Vagina (tissue), 2 donors: ENCODE measurements around the gene TNN. TPM values are rescaled to one million over a fixed set of nuclear protein-coding genes. Genes with fewer than 3 reads are reported as not detected.

Experiments
- DNase-seq, 2 donors: peaks; one replicate each; pipeline ENCODE4 v3.0.0-alpha.2; 2017; ENCODE audit errors: extremely low spot score in 2 of 2
- H3K27ac ChIP-seq: fragments of 200-600 bp; sonication (generic); one replicate; pipeline ENCODE4 v1.5.1; 2019
- H3K27me3 ChIP-seq: fragments of 200-600 bp; sonication (generic); one replicate; pipeline ENCODE4 v1.5.1; 2019
- H3K36me3 ChIP-seq, 2 donors: fragments of 200-600 bp; sonication (generic); one replicate each; pipeline ENCODE4 v1.5.1; 2017 to 2019
- H3K4me1 ChIP-seq: fragments of 200-600 bp; sonication (generic); one replicate; pipeline ENCODE4 v1.5.1; 2019
- H3K4me3 ChIP-seq, 2 donors: fragments of 200-600 bp; sonication (generic); 1 replicate in 1 of 2; 2 replicates in 1 of 2; pipeline ENCODE4 v1.5.1; 2016 to 2019
- H3K9me3 ChIP-seq: fragments of 200-600 bp; sonication (generic); one replicate; pipeline ENCODE4 v1.5.1; 2019
- CTCF ChIP-seq, 3 experiments: fragments of 450-650 bp in 2 of 3; fragments of 200-600 bp in 1 of 3; sonication (generic) in 1 of 3; IDR thresholded peaks; one replicate each; pipeline ENCODE4 v1.5.1; 2017 to 2019; ENCODE audit warnings: antibody characterized with exemption in 3 of 3, mild to moderate bottlenecking in 2 of 3, moderate library complexity in 2 of 3
- POLR2A ChIP-seq, 2 donors: fragments of 450-650 bp; IDR thresholded peaks; one replicate each; pipeline ENCODE4 v1.6.1; 2017; ENCODE audit warnings: antibody characterized with exemption in 2 of 2, mild to moderate bottlenecking in 2 of 2, moderate library complexity in 2 of 2
- POLR2AphosphoS5 ChIP-seq, 2 donors: sonication (generic); formaldehyde crosslinking; IDR thresholded peaks; one replicate each; pipeline ENCODE4 v1.9.0; 2017; ENCODE audit warnings: antibody characterized with exemption in 2 of 2, mild to moderate bottlenecking in 2 of 2, low read depth in 1 of 2; ENCODE audit not compliant: insufficient read depth in 1 of 2
- intact Hi-C: fragments of 100-400 bp; cut with DNase I; formaldehyde crosslinking; loops from one replicate; pipeline ENCODE4 v1.15.1; 2023
- total RNA-seq: library from RNA; depleted of rRNA; stranded (reverse); fragments of >200 nt; gene quantifications from one replicate; pipeline ENCODE4 v1.2.3, GENCODE V29; 2016

Gene TNN
- total RNA-seq, 1 donor from 2014 or later = not detected

DNA sequence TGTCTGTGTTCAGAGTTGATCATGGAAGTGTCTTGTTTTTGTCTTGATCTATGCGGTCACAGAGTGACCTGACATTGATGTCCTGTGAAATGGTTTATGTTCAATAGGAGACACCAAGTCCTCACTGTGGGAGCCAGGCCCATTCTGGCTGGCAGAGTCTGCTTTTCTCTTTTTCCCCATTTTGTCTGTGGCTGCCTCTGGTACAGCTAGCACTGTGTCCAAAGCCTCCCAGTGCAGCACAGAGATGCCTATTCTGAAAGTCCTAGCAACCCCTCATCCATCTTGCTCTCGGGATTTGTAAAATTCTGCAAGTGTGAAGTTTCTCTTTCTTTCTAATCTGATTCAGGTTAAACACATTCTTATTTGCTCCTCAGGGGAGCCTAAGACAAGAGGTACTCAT is 14.3 kb downstream of the TNN start:
- intact Hi-C loops = loop anchor here (5.0 kb wide), 1 partner anchor 1075 kb away; no protein-coding TSS in a partner anchor

DNA sequence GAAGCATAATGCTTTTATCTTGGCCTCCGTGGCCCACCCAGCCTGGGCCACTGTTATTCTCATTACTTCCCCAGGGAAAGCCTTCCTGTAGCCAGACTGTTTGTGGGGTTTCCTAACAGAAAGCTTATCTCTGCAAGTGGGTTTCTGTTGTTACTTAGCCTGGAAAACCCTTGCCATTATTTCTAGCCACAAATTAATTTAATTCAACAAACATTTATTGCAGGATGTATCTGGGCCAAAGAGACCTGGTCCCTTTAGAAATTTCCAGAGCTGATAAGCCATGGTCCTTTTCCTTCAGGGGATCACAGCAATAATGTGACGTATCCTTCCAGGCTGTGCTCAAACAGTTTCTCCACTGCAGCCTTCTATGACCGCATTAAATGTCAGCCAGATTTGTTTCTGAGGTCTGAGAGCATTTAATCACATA is 20.9 kb downstream of the TNN start:
- intact Hi-C loops = no loop called here
- TF ChIP-seq CTCF (IDR thresholded peaks at IDR 0.05) (no peak), POLR2AphosphoS5 (IDR thresholded peaks at IDR 0.05; ENCODE audit: insufficient read depth in 1 of 2, low read depth in 1 of 2) (no peak), POLR2A (IDR thresholded peaks at IDR 0.05) (no peak)
- Histone ChIP-seq H3K4me1 (no peaks in the 10 kb centered on the region), H3K27ac (no peak overlapping the region), H3K27me3 (no peaks in the 10 kb centered on the region), H3K4me3 (no peak overlapping the region), H3K9me3 (no peaks in the 10 kb centered on the region), H3K36me3 (no peaks in the 10 kb centered on the region)
- no peak for DNase-seq

More for the DNA sequence above, 14.3 kb downstream of the TNN start:
- Histone ChIP-seq H3K36me3 (no peaks in the 10 kb centered on the region), H3K27me3 (no peaks in the 10 kb centered on the region), H3K4me1 (no peaks in the 10 kb centered on the region), H3K27ac (no peak overlapping the region), H3K9me3 (no peaks in the 10 kb centered on the region), H3K4me3 (no peak overlapping the region)
- TF ChIP-seq POLR2AphosphoS5 (IDR thresholded peaks at IDR 0.05; ENCODE audit: insufficient read depth in 1 of 2, low read depth in 1 of 2) (no peak), CTCF (IDR thresholded peaks at IDR 0.05) (no peak), POLR2A (IDR thresholded peaks at IDR 0.05) (no peak)
- DNase-seq = no peak

- DNase-seq = no peak
- H3K27me3 ChIP-seq = no peaks in the 10 kb centered on the region
- no peak overlapping the region for H3K27ac ChIP-seq
- H3K9me3 ChIP-seq = no peaks in the 10 kb centered on the region
- TF ChIP-seq CTCF (IDR thresholded peaks at IDR 0.05) = no peak
- TF ChIP-seq POLR2AphosphoS5 (IDR thresholded peaks at IDR 0.05; ENCODE audit: insufficient read depth in 1 of 2, low read depth in 1 of 2) = no peak
- no peak for TF ChIP-seq POLR2A (IDR thresholded peaks at IDR 0.05)
- H3K36me3 ChIP-seq = no peaks in the 10 kb centered on the region
- intact Hi-C loops = no loop called here
- no peak overlapping the region for H3K4me3 ChIP-seq
- no peaks in the 10 kb centered on the region for H3K4me1 ChIP-seq
These were observed 21.6 kb downstream of the TNN start for GRCh38 chr1:175089136-175089718.

GRCh38 chr1:175090780-175091179 is 23.1 kb downstream of the TNN start:
- Histone ChIP-seq H3K4me3 (no peak overlapping the region), H3K4me1 (no peaks in the 10 kb centered on the region), H3K9me3 (no peaks in the 10 kb centered on the region), H3K27ac (no peak overlapping the region), H3K36me3 (no peaks in the 10 kb centered on the region), H3K27me3 (no peaks in the 10 kb centered on the region)
- intact Hi-C loops = loop anchor here (10.0 kb wide), 1 partner anchor 1544 kb away; no protein-coding TSS in a partner anchor
- DNase-seq = no peak
- TF ChIP-seq POLR2A (IDR thresholded peaks at IDR 0.05) (no peak), CTCF (IDR thresholded peaks at IDR 0.05) (no peak), POLR2AphosphoS5 (IDR thresholded peaks at IDR 0.05; ENCODE audit: insufficient read depth in 1 of 2, low read depth in 1 of 2) (no peak)

DNA sequence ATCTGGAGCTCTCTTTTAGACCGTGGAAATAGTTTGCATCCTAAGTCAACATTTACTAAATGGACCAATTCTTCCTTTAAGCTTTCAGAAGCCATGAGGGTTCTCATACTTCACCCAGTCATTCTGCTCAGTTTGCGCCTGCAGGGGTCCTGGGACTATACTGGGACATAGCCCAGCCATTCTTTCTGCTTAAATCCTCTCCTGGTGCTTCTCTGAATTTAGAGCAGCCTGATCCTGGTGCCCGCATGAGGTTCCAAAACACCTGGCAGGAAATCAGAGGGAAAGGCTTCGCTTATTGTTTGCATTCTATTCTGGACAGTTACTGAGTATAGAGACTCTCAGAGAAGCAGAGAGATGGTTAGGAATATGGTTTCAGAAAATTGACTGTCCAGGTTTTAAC is 27.0 kb downstream of the TNN start:
- TF ChIP-seq POLR2AphosphoS5 (IDR thresholded peaks at IDR 0.05; ENCODE audit: insufficient read depth in 1 of 2, low read depth in 1 of 2) (no peak), CTCF (IDR thresholded peaks at IDR 0.05) (no peak), POLR2A (IDR thresholded peaks at IDR 0.05) (no peak)
- no peak for DNase-seq
- intact Hi-C loops = loop anchor here (10.0 kb wide), 1 partner anchor 1540 kb away; no protein-coding TSS in a partner anchor
- Histone ChIP-seq H3K36me3 (no peaks in the 10 kb centered on the region), H3K9me3 (no peaks in the 10 kb centered on the region), H3K27ac (no peak overlapping the region), H3K27me3 (no peaks in the 10 kb centered on the region), H3K4me1 (no peaks in the 10 kb centered on the region), H3K4me3 (no peak overlapping the region)
